Measurements from ENCODE around the gene EEF1B2. TPM values are rescaled to one million over a fixed set of nuclear protein-coding genes. Genes with fewer than 3 reads are reported as not detected.
A peak's percentile ranks its signal among the peaks of the same experiment; 100 is the strongest.
"Not testable (repeated sequence)": the region's sequence is repeated elsewhere in the genome, so short reads cannot be mapped to it uniquely, and the experiment has no call there.

Gene EEF1B2
- total RNA-seq, 1 donor = 883 TPM

- not testable (repeated sequence) for H3K27me3 ChIP-seq (ENCODE audit: insufficient read depth, low read length); H3K4me3 ChIP-seq (ENCODE audit: low read length); H3K9me3 ChIP-seq (ENCODE audit: low read depth, low read length)
- H3K4me1 ChIP-seq (ENCODE audit: insufficient read depth, low read length) = peaks cover 34% of the 10 kb centered on the region
Observed at GRCh38 chr2:206157014-206157413, 2.7 kb upstream of the EEF1B2 start.

GRCh38 chr2:206158563-206159345 lies 941 bp upstream of the EEF1B2 start:
- H3K27me3 ChIP-seq (ENCODE audit: insufficient read depth, low read length) = no peaks in the 10 kb centered on the region
- H3K4me1 ChIP-seq (ENCODE audit: insufficient read depth, low read length) = peaks cover 34% of the 10 kb centered on the region
- H3K4me3 ChIP-seq (ENCODE audit: low read length) = peak overlapping the region; percentile 97
- H3K9me3 ChIP-seq (ENCODE audit: low read depth, low read length) = no peaks in the 10 kb centered on the region

- Histone ChIP-seq H3K4me3 (ENCODE audit: low read length) (peak overlapping the region; percentile 97), H3K4me1 (ENCODE audit: insufficient read depth, low read length) (peaks cover 34% of the 10 kb centered on the region), H3K27me3 (ENCODE audit: insufficient read depth, low read length) (no peaks in the 10 kb centered on the region), H3K9me3 (ENCODE audit: low read depth, low read length) (no peaks in the 10 kb centered on the region)
Observed at GRCh38 chr2:206160125-206160806, 571 bp downstream of the EEF1B2 start.

- Histone ChIP-seq H3K27me3 (ENCODE audit: insufficient read depth, low read length) (no peaks in the 10 kb centered on the region), H3K4me1 (ENCODE audit: insufficient read depth, low read length) (peaks cover 34% of the 10 kb centered on the region), H3K4me3 (ENCODE audit: low read length) (peak overlapping the region; percentile 97), H3K9me3 (ENCODE audit: low read depth, low read length) (no peaks in the 10 kb centered on the region)
Observed at GRCh38 chr2:206160807-206161179, 1.1 kb downstream of the EEF1B2 start.

- peaks cover 29% of the 10 kb centered on the region for H3K4me1 ChIP-seq (ENCODE audit: insufficient read depth, low read length)
- H3K9me3 ChIP-seq (ENCODE audit: low read depth, low read length); H3K4me3 ChIP-seq (ENCODE audit: low read length); H3K27me3 ChIP-seq (ENCODE audit: insufficient read depth, low read length): not testable (repeated sequence)
Observed at GRCh38 chr2:206162401-206162800, 2.7 kb downstream of the EEF1B2 start.

- H3K4me1 ChIP-seq (ENCODE audit: insufficient read depth, low read length) = peaks cover 21% of the 10 kb centered on the region
- no peaks in the 10 kb centered on the region for H3K9me3 ChIP-seq (ENCODE audit: low read depth, low read length)
- no peak overlapping the region for H3K4me3 ChIP-seq (ENCODE audit: low read length)
- no peaks in the 10 kb centered on the region for H3K27me3 ChIP-seq (ENCODE audit: insufficient read depth, low read length)
Observed at GRCh38 chr2:206163251-206163880, 3.7 kb downstream of the EEF1B2 start.

GRCh38 chr2:206164261-206164862 lies 4.7 kb downstream of the EEF1B2 start:
- Histone ChIP-seq H3K4me1 (ENCODE audit: insufficient read depth, low read length) (peaks cover 18% of the 10 kb centered on the region), H3K27me3 (ENCODE audit: insufficient read depth, low read length) (no peaks in the 10 kb centered on the region), H3K9me3 (ENCODE audit: low read depth, low read length) (no peaks in the 10 kb centered on the region), H3K4me3 (ENCODE audit: low read length) (no peak overlapping the region)

GRCh38 chr2:206168230-206168629 lies 8.5 kb downstream of the EEF1B2 start:
- not testable (repeated sequence) for H3K9me3 ChIP-seq (ENCODE audit: low read depth, low read length); H3K27me3 ChIP-seq (ENCODE audit: insufficient read depth, low read length); H3K4me3 ChIP-seq (ENCODE audit: low read length); H3K4me1 ChIP-seq (ENCODE audit: insufficient read depth, low read length)

GRCh38 chr2:206171624-206172397 lies 12.1 kb downstream of the EEF1B2 start:
- H3K4me3 ChIP-seq (ENCODE audit: low read length); H3K4me1 ChIP-seq (ENCODE audit: insufficient read depth, low read length); H3K9me3 ChIP-seq (ENCODE audit: low read depth, low read length); H3K27me3 ChIP-seq (ENCODE audit: insufficient read depth, low read length): not testable (repeated sequence)

GRCh38 chr2:206173147-206173546 lies 13.5 kb downstream of the EEF1B2 start:
- Histone ChIP-seq H3K9me3 (ENCODE audit: low read depth, low read length) (no peaks in the 10 kb centered on the region), H3K4me3 (ENCODE audit: low read length) (no peak overlapping the region), H3K27me3 (ENCODE audit: insufficient read depth, low read length) (no peaks in the 10 kb centered on the region), H3K4me1 (ENCODE audit: insufficient read depth, low read length) (no peaks in the 10 kb centered on the region)

- Histone ChIP-seq H3K4me3 (ENCODE audit: low read length) (no peak overlapping the region), H3K4me1 (ENCODE audit: insufficient read depth, low read length) (no peaks in the 10 kb centered on the region), H3K27me3 (ENCODE audit: insufficient read depth, low read length) (no peaks in the 10 kb centered on the region), H3K9me3 (ENCODE audit: low read depth, low read length) (no peaks in the 10 kb centered on the region)
Observed at GRCh38 chr2:206176121-206176520, 16.4 kb downstream of the EEF1B2 start.

- H3K9me3 ChIP-seq (ENCODE audit: low read depth, low read length) = no peaks in the 10 kb centered on the region
- H3K27me3 ChIP-seq (ENCODE audit: insufficient read depth, low read length) = no peaks in the 10 kb centered on the region
- H3K4me1 ChIP-seq (ENCODE audit: insufficient read depth, low read length) = no peaks in the 10 kb centered on the region
- no peak overlapping the region for H3K4me3 ChIP-seq (ENCODE audit: low read length)
Observed at GRCh38 chr2:206176901-206177300, 17.2 kb downstream of the EEF1B2 start.

GRCh38 chr2:206181526-206181925 lies 21.8 kb downstream of the EEF1B2 start:
- not testable (repeated sequence) for H3K4me1 ChIP-seq (ENCODE audit: insufficient read depth, low read length); H3K27me3 ChIP-seq (ENCODE audit: insufficient read depth, low read length); H3K4me3 ChIP-seq (ENCODE audit: low read length); H3K9me3 ChIP-seq (ENCODE audit: low read depth, low read length)

GRCh38 chr2:206189691-206190090 lies 30.0 kb downstream of the EEF1B2 start:
- H3K4me3 ChIP-seq (ENCODE audit: low read length) = no peak overlapping the region
- H3K4me1 ChIP-seq (ENCODE audit: insufficient read depth, low read length) = no peaks in the 10 kb centered on the region
- H3K27me3 ChIP-seq (ENCODE audit: insufficient read depth, low read length) = no peaks in the 10 kb centered on the region

GRCh38 chr2:206190111-206190510 lies 30.4 kb downstream of the EEF1B2 start:
- Histone ChIP-seq H3K27me3 (ENCODE audit: insufficient read depth, low read length) (no peaks in the 10 kb centered on the region), H3K4me3 (ENCODE audit: low read length) (no peak overlapping the region), H3K9me3 (ENCODE audit: low read depth, low read length) (no peaks in the 10 kb centered on the region), H3K4me1 (ENCODE audit: insufficient read depth, low read length) (no peaks in the 10 kb centered on the region)

More at GRCh38 chr2:206189691-206190090, 30.0 kb downstream of the EEF1B2 start:
- no peaks in the 10 kb centered on the region for H3K9me3 ChIP-seq (ENCODE audit: low read depth, low read length)
